H1 (cell line): Measurements from ENCODE around the gene CDH11. TPM values are rescaled to one million over a fixed set of nuclear protein-coding genes. Genes with fewer than 3 reads are reported as not detected.

ENCODE experiments used
- CTCF ChIA-PET: fragments of 300-600 bp; sonication (Branson Sonifier 250); formaldehyde crosslinking; loops from one replicate; lab custom pipeline; 2021; ENCODE audit not compliant: partially characterized antibody; lab: Charles Lee
- POLR2A ChIA-PET: fragments of 300-600 bp; sonication (Branson Sonifier 250); formaldehyde crosslinking; loops from one replicate; lab custom pipeline; 2021; ENCODE audit warnings: inconsistent platforms; ENCODE audit not compliant: partially characterized antibody; lab: Charles Lee
- DNase-seq, 2 experiments: peaks; one replicate each; pipeline versions ENCODE4 v3.0.0 to v3.0.0-alpha.2; 2010 to 2022; ENCODE audit warnings: low spot score in 2 of 2, low read depth in 1 of 2, mixed read lengths in 1 of 2
- FAIRE-seq: peaks from 2 replicates; lab custom pipeline; 2011; peaks lifted over from hg19 to GRCh38; lab: Jason Lieb, UNC
- H2AFZ ChIP-seq: 2 replicates; pipeline ENCODE4 v1.8.1; 2012; ENCODE audit warnings: low read length, inconsistent platforms
- H2AK5ac ChIP-seq: 2 replicates; pipeline ENCODE4 v1.6.1; 2013; ENCODE audit warnings: low read depth, low read length
- H2BK120ac ChIP-seq: replicated peaks from 2 replicates; pipeline ENCODE3; 2013; ENCODE audit warnings: low read depth, low read length, inconsistent platforms
- H2BK12ac ChIP-seq: 2 replicates; pipeline ENCODE4 v1.6.1; 2013; ENCODE audit warnings: low read depth, low read length
- H2BK15ac ChIP-seq: 2 replicates; pipeline ENCODE4 v1.6.1; 2013; ENCODE audit warnings: low read length
- H2BK20ac ChIP-seq: 2 replicates; pipeline ENCODE4 v1.6.1; 2013; ENCODE audit warnings: low read length
- H2BK5ac ChIP-seq: 2 replicates; pipeline ENCODE4 v1.6.1; 2013; ENCODE audit warnings: low read depth, low read length
- H3K14ac ChIP-seq: 2 replicates; pipeline ENCODE4 v1.6.1; 2013; ENCODE audit warnings: inconsistent platforms; ENCODE audit not compliant: insufficient read length
- H3K18ac ChIP-seq: 2 replicates; pipeline ENCODE4 v1.6.1; 2013; ENCODE audit warnings: low read length; ENCODE audit errors: extremely low read depth
- H3K23ac ChIP-seq: 2 replicates; pipeline ENCODE4 v1.6.1; 2013; ENCODE audit warnings: inconsistent platforms; ENCODE audit not compliant: insufficient read length
- H3K23me2 ChIP-seq: 2 replicates; pipeline ENCODE4 v1.6.1; 2013; ENCODE audit warnings: low read depth, low read length
- H3K27ac ChIP-seq: 2 replicates; pipeline ENCODE4 v1.6.1; 2011; ENCODE audit warnings: low read depth, low read length, inconsistent platforms
- H3K27me3 ChIP-seq, 4 experiments: replicated peaks in 1 of 4; 1 replicate in 1 of 4; 2 replicates in 3 of 4; pipeline versions ENCODE4 v1.6.1 to v1.8.1; 2011 to 2013; ENCODE audit warnings: low read length in 3 of 4, mild to moderate bottlenecking in 3 of 4, inconsistent platforms in 2 of 4, mixed read lengths in 2 of 4, moderate library complexity in 1 of 4; ENCODE audit not compliant: control insufficient read depth in 3 of 4, insufficient read depth in 3 of 4; ENCODE audit errors: extremely low read depth in 1 of 4
- H3K36me3 ChIP-seq, 4 experiments: 2 replicates each; pipeline versions ENCODE4 v1.6.1 to v1.8.1; 2011 to 2013; ENCODE audit warnings: mild to moderate bottlenecking in 4 of 4, low read length in 3 of 4, moderate library complexity in 2 of 4, control low read depth in 1 of 4, inconsistent platforms in 1 of 4; ENCODE audit not compliant: insufficient read depth in 4 of 4, control insufficient read depth in 2 of 4
- H3K4ac ChIP-seq: replicated peaks from 2 replicates; pipeline ENCODE3; 2013; ENCODE audit warnings: low read length, low read depth, mixed read lengths, inconsistent platforms; ENCODE audit not compliant: insufficient read length
- H3K4me1 ChIP-seq, 4 experiments: replicated peaks in 1 of 4; 1 replicate in 1 of 4; 2 replicates in 3 of 4; pipeline versions ENCODE4 v1.6.1 to v1.8.1; 2011 to 2013; ENCODE audit warnings: low read length in 3 of 4, inconsistent platforms in 2 of 4, mixed read lengths in 1 of 4; ENCODE audit not compliant: insufficient read depth in 4 of 4, control insufficient read depth in 3 of 4
- H3K4me2 ChIP-seq, 2 experiments: 2 replicates each; pipeline versions ENCODE4 v1.6.1 to v1.8.1; 2011 to 2013; ENCODE audit warnings: low read depth in 2 of 2, low read length in 2 of 2, control low read depth in 1 of 2, inconsistent platforms in 1 of 2, mild to moderate bottlenecking in 1 of 2; ENCODE audit not compliant: insufficient read depth in 1 of 2
- H3K4me3 ChIP-seq, 4 experiments: fragments of 200-600, 300-600 bp in 1 of 4; sonication (generic), shearing (Covaris generic), sonication (Bioruptor Twin) in 1 of 4; 2 replicates each; pipeline versions ENCODE4 v1.5.1 to v1.8.1; 2011 to 2016; ENCODE audit warnings: low read length in 4 of 4, low read depth in 3 of 4, control low read depth in 2 of 4, inconsistent platforms in 2 of 4, mild to moderate bottlenecking in 2 of 4, mixed read lengths in 1 of 4, moderate library complexity in 1 of 4; ENCODE audit not compliant: insufficient read depth in 2 of 4; ENCODE audit errors: extremely low read depth in 1 of 4
- H3K56ac ChIP-seq: replicated peaks from 2 replicates; pipeline ENCODE3; 2013; ENCODE audit warnings: low read depth, mild to moderate bottlenecking, mixed read lengths, low read length, inconsistent platforms; ENCODE audit not compliant: insufficient read length
- H3K79me1 ChIP-seq: 2 replicates; pipeline ENCODE4 v1.6.1; 2013; ENCODE audit warnings: low read depth, low read length, control low read depth
- H3K79me2 ChIP-seq, 2 experiments: 2 replicates each; pipeline versions ENCODE4 v1.6.1 to v1.8.1; 2012 to 2013; ENCODE audit warnings: low read length in 2 of 2, mild to moderate bottlenecking in 2 of 2, inconsistent platforms in 1 of 2; ENCODE audit not compliant: insufficient read depth in 2 of 2, control insufficient read depth in 1 of 2
- H3K9ac ChIP-seq, 4 experiments: replicated peaks in 1 of 4; 1 replicate in 1 of 4; 2 replicates in 3 of 4; pipeline versions ENCODE4 v1.6.1 to v1.8.1; 2011 to 2013; ENCODE audit warnings: low read depth in 3 of 4, low read length in 3 of 4, control low read depth in 2 of 4, mild to moderate bottlenecking in 2 of 4, moderate library complexity in 2 of 4, inconsistent platforms in 1 of 4; ENCODE audit errors: extremely low read depth in 1 of 4
- H3K9me3 ChIP-seq, 2 experiments: 2 replicates each; pipeline versions ENCODE4 v1.6.1 to v1.8.1; 2012 to 2013; ENCODE audit warnings: mild to moderate bottlenecking in 2 of 2, moderate library complexity in 2 of 2, control low read depth in 1 of 2, inconsistent platforms in 1 of 2, low read depth in 1 of 2, low read length in 1 of 2, mixed read lengths in 1 of 2; ENCODE audit not compliant: insufficient read depth in 2 of 2
- H4K20me1 ChIP-seq, 2 experiments: replicated peaks in 1 of 2; 2 replicates each; pipeline versions ENCODE3 to v1.8.1; 2011 to 2013; ENCODE audit warnings: inconsistent platforms in 2 of 2, low read length in 2 of 2, mild to moderate bottlenecking in 1 of 2; ENCODE audit not compliant: insufficient read depth in 2 of 2, control insufficient read depth in 1 of 2
- H4K5ac ChIP-seq: 2 replicates; pipeline ENCODE4 v1.6.1; 2013; ENCODE audit warnings: low read length, low read depth, mixed read lengths, inconsistent platforms; ENCODE audit not compliant: insufficient read length
- H4K8ac ChIP-seq: 2 replicates; pipeline ENCODE4 v1.8.0; 2013; ENCODE audit warnings: mild to moderate bottlenecking, moderate library complexity, low read length, inconsistent platforms; ENCODE audit not compliant: insufficient read depth; ENCODE audit errors: extremely low read depth
- H4K91ac ChIP-seq: replicated peaks from 2 replicates; pipeline ENCODE3; 2013; ENCODE audit warnings: low read length, mixed read lengths, inconsistent platforms; ENCODE audit not compliant: insufficient read length
- CBX8 ChIP-seq: fragments of 300-800, 300-1000 bp; sonication (generic); IDR thresholded peaks from 2 replicates; pipeline ENCODE4 v1.7.1; 2016; ENCODE audit warnings: low read depth, low read length, borderline replicate concordance
- CEBPB ChIP-seq: IDR thresholded peaks from 2 replicates; pipeline ENCODE4 v1.6.1; 2012; ENCODE audit warnings: low read depth, low read length
- CHD2 ChIP-seq: IDR thresholded peaks from 2 replicates; pipeline ENCODE4 v1.6.1; 2012; ENCODE audit warnings: low read length, improper control_type of control experiment
- EZH2 ChIP-seq: fragments of 200-600 bp; sonication (generic); IDR thresholded peaks from 2 replicates; pipeline ENCODE4 v1.7.1; 2012; ENCODE audit warnings: low read depth, mild to moderate bottlenecking, moderate library complexity, low read length, inconsistent platforms; ENCODE audit not compliant: severe bottlenecking
- JUND ChIP-seq: IDR thresholded peaks from 2 replicates; pipeline ENCODE4 v1.6.1; 2011; ENCODE audit warnings: mild to moderate bottlenecking, improper control_type of control experiment, low read length
- MAFK ChIP-seq: IDR thresholded peaks from 2 replicates; pipeline ENCODE4 v1.6.1; 2012; ENCODE audit warnings: low read depth, mild to moderate bottlenecking, improper control_type of control experiment, low read length
- MAX ChIP-seq: IDR thresholded peaks from 2 replicates; pipeline ENCODE4 v1.6.1; 2012; ENCODE audit warnings: inconsistent platforms
- POLR2AphosphoS5 ChIP-seq: IDR thresholded peaks from 2 replicates; pipeline ENCODE4 v1.6.1; 2011; ENCODE audit warnings: low read depth, low read length
- RXRA ChIP-seq: IDR thresholded peaks from 2 replicates; pipeline ENCODE4 v1.6.1; 2011; ENCODE audit warnings: low read depth, mild to moderate bottlenecking, low read length, moderate library complexity; ENCODE audit not compliant: insufficient read depth
- TBP ChIP-seq: IDR thresholded peaks from 2 replicates; pipeline ENCODE4 v1.6.1; 2011; ENCODE audit warnings: low read depth, low read length, improper control_type of control experiment
- WGBS, 2 experiments: shearing (Covaris generic) in 1 of 2; methylation state at CpG; one replicate each; pipeline versions ENCODE4 v1.1.6 to v1.1.7; 2013 to 2015; ENCODE audit warnings: low lambda C conversion rate in 2 of 2, mixed read lengths in 2 of 2, inconsistent platforms in 1 of 2, low coverage in 1 of 2, missing lambda C conversion rate in 1 of 2; ENCODE audit not compliant: insufficient replicate concordance in 2 of 2, insufficient coverage in 1 of 2, insufficient read length in 1 of 2; ENCODE audit errors: extremely low coverage in 1 of 2, missing lambda C conversion rate in 1 of 2; 5-methylcytosine and 5-hydroxymethylcytosine counted together
- polyA plus RNA-seq, 7 experiments: library from polyadenylated mRNA; depleted of rRNA in 3 of 7; stranded (reverse) in 5 of 7; unstranded in 2 of 7; fragments of >200 nt in 5 of 7; fragments of 200-250 nt in 2 of 7; gene quantifications; 1 replicate in 5 of 7; 2 replicates in 1 of 7; 4 replicates in 1 of 7; pipeline versions ENCODE4 v1.2.1 to v1.2.3, GENCODE V29; 2011 to 2013; ENCODE audit warnings: missing spikeins in 2 of 7, mixed read lengths in 2 of 7
- total RNA-seq: library from RNA; stranded (reverse); fragmentation: NEBNext Ultra II Directional; extraction: Animal tissue kit (Norgen Biotek cat#: 25700); gene quantifications from 2 replicates; pipeline ENCODE4 v1.2.1, GENCODE V29; 2021

CDH11 gene
- total and polyA plus RNA-seq, 2 of the 8 experiments (the other 6 are each of a cell fraction or from before 2014, with no cell fraction given) = 3.3 to 8.4 TPM

- Histone ChIP-seq H3K79me1 (no peaks in the 10 kb centered on the region), H3K14ac (no peak overlapping the region), H4K5ac (no peak overlapping the region), H3K27ac (no peak overlapping the region), H2AFZ (no peak overlapping the region), H3K4ac (no peak overlapping the region), H3K23ac (no peak overlapping the region), H4K91ac (no peak overlapping the region), H3K4me3 (no peak overlapping the region), H4K8ac (no peak overlapping the region), H3K56ac (no peak overlapping the region), H2AK5ac (no peak overlapping the region), H3K18ac (no peak overlapping the region), H3K9me3 (no peaks in the 10 kb centered on the region), H2BK12ac (no peak overlapping the region), H3K36me3 (no peaks in the 10 kb centered on the region), H3K23me2 (no peaks in the 10 kb centered on the region; the same call in 1 of the 2 replicates), H3K9ac (no peak overlapping the region), H2BK15ac (no peak overlapping the region), H3K4me1 (no peaks in the 10 kb centered on the region), H2BK20ac (no peak overlapping the region), H3K79me2 (no peaks in the 10 kb centered on the region), H4K20me1 (no peaks in the 10 kb centered on the region), H2BK5ac (no peak overlapping the region), H2BK120ac (no peak overlapping the region), H3K27me3 (no peaks in the 10 kb centered on the region), H3K4me2 (no peak overlapping the region)
- WGBS, 2 experiments = 90% methylated on average over 3 of the region's 3 CpGs; no CpG with 5 or more reads in 1 of the 2 experiments
- DNase-seq = no peak
- TF ChIP-seq RXRA = no peak
- no peak for TF ChIP-seq POLR2AphosphoS5
- no peak for TF ChIP-seq JUND
- no peak for TF ChIP-seq MAX
- no peak for TF ChIP-seq CEBPB
- TF ChIP-seq CHD2 = no peak
- TF ChIP-seq EZH2 = no peak
- TF ChIP-seq MAFK = no peak
- TF ChIP-seq TBP = no peak
- TF ChIP-seq CBX8 = no peak
- ChIA-PET CTCF (interaction anchor here (1.7 to 2.5 kb wide), 2 partner anchors 15 to 19 kb away, joined by 4 to 11 read pairs; no protein-coding TSS in a partner anchor), POLR2A (interaction anchor here (1.8 kb wide), 1 partner anchor 21 kb away, joined by 4 read pairs; no protein-coding TSS in a partner anchor)
- FAIRE-seq = no peak
These were observed 20.4 kb upstream of the CDH11 start for GRCh38 chr16:65142276-65142675.
